IMR-90 (cell line): ENCODE results near the gene GNAS. TPM values are rescaled to one million over a fixed set of nuclear protein-coding genes. Genes with fewer than 3 reads are reported as not detected.

Source experiments
- ATAC-seq: fragments of 200-7000 bp; cut with Tn5 transposase; 2 replicates; pipeline ENCODE4 v1.9.1; 2020; ENCODE audit warnings: low read depth, mild to moderate bottlenecking, moderate library complexity
- BruUV-seq: library from RNA; stranded (reverse); fragments of 400-500 nt; replicated peaks from 2 replicates; lab custom pipeline; 2021; lab: Mats Ljungman, UMichigan
- CTCF ChIA-PET: fragments of 300-600 bp; formaldehyde crosslinking; extraction: SDS; loops from one replicate; lab custom pipeline; 2021; ENCODE audit warnings: antibody characterized with exemption; lab: Yijun Ruan, JAX
- POLR2A ChIA-PET: fragments of 300-600 bp; sonication (Branson Sonifier 250); formaldehyde crosslinking; loops from one replicate; lab custom pipeline; 2022; ENCODE audit warnings: antibody characterized with exemption; ENCODE audit not compliant: unreplicated experiment; lab: Charles Lee
- DNase-seq: peaks from one replicate; pipeline ENCODE4 v3.0.0; 2013
- H2AFZ ChIP-seq: replicated peaks from 2 replicates; pipeline ENCODE3; 2013; ENCODE audit warnings: low read length, mild to moderate bottlenecking; ENCODE audit not compliant: poor library complexity
- H2AK5ac ChIP-seq: 2 replicates; pipeline ENCODE4 v1.6.1; 2013; ENCODE audit warnings: low read depth, low read length, inconsistent platforms
- H2AK9ac ChIP-seq: replicated peaks from 2 replicates; pipeline ENCODE3; 2013; ENCODE audit warnings: mild to moderate bottlenecking, low read depth, low read length, moderate library complexity; ENCODE audit not compliant: poor library complexity
- H2BK120ac ChIP-seq: 2 replicates; pipeline ENCODE4 v1.6.1; 2013; ENCODE audit warnings: low read depth, low read length, inconsistent platforms
- H2BK15ac ChIP-seq: 3 replicates; pipeline ENCODE4 v1.6.1; 2013; ENCODE audit warnings: low read depth, low read length, inconsistent platforms
- H2BK20ac ChIP-seq: 2 replicates; pipeline ENCODE4 v1.6.1; 2013; ENCODE audit warnings: low read depth, mild to moderate bottlenecking, inconsistent platforms, low read length, moderate library complexity
- H2BK5ac ChIP-seq: 2 replicates; pipeline ENCODE4 v1.6.1; 2013; ENCODE audit warnings: mild to moderate bottlenecking, low read depth, low read length, inconsistent platforms; ENCODE audit not compliant: poor library complexity, severe bottlenecking
- H3K14ac ChIP-seq: replicated peaks from 2 replicates; pipeline ENCODE4 v1.6.1; 2013; ENCODE audit warnings: low read depth, low read length, inconsistent platforms
- H3K18ac ChIP-seq: 2 replicates; pipeline ENCODE4 v1.6.1; 2013; ENCODE audit warnings: low read depth, low read length, control low read depth
- H3K23ac ChIP-seq: 2 replicates; pipeline ENCODE4 v1.6.1; 2013; ENCODE audit warnings: low read depth, low read length, inconsistent platforms
- H3K27ac ChIP-seq: 2 replicates; pipeline ENCODE4 v1.5.1; 2013; ENCODE audit warnings: mild to moderate bottlenecking, control low read depth, low read length; ENCODE audit not compliant: insufficient read depth
- H3K27me3 ChIP-seq: 2 replicates; pipeline ENCODE4 v1.6.1; 2013; ENCODE audit warnings: low read length; ENCODE audit not compliant: control insufficient read depth, insufficient read depth
- H3K36me3 ChIP-seq: 2 replicates; pipeline ENCODE4 v1.6.1; 2013; ENCODE audit warnings: low read length, mixed read lengths; ENCODE audit not compliant: control insufficient read depth, insufficient read depth
- H3K4ac ChIP-seq: 2 replicates; pipeline ENCODE4 v1.6.1; 2013; ENCODE audit warnings: low read depth, low read length, inconsistent platforms
- H3K4me1 ChIP-seq: 2 replicates; pipeline ENCODE4 v1.6.1; 2013; ENCODE audit warnings: low read length, mixed read lengths; ENCODE audit not compliant: control insufficient read depth, insufficient read depth
- H3K4me2 ChIP-seq: 2 replicates; pipeline ENCODE4 v1.6.1; 2013; ENCODE audit warnings: low read depth, mild to moderate bottlenecking, control low read depth, low read length, moderate library complexity
- H3K4me3 ChIP-seq: 2 replicates; pipeline ENCODE4 v1.5.1; 2013; ENCODE audit warnings: low read depth, mild to moderate bottlenecking, control low read depth, low read length, moderate library complexity; ENCODE audit not compliant: insufficient read depth
- H3K56ac ChIP-seq: 2 replicates; pipeline ENCODE4 v1.6.1; 2013; ENCODE audit warnings: low read length, inconsistent platforms; ENCODE audit not compliant: insufficient read depth; ENCODE audit errors: extremely low read depth
- H3K79me1 ChIP-seq, 2 experiments: 2 replicates each; pipeline ENCODE4 v1.6.1; 2013; ENCODE audit warnings: low read length in 2 of 2, inconsistent platforms in 1 of 2, low read depth in 1 of 2
- H3K9ac ChIP-seq: 2 replicates; pipeline ENCODE4 v1.6.1; 2013; ENCODE audit warnings: low read depth, low read length, control low read depth
- H3K9me1 ChIP-seq: 2 replicates; pipeline ENCODE4 v1.6.1; 2013; ENCODE audit warnings: low read length, inconsistent platforms; ENCODE audit not compliant: insufficient read depth
- H3K9me3 ChIP-seq: 2 replicates; pipeline ENCODE4 v1.6.1; 2013; ENCODE audit warnings: low read length; ENCODE audit not compliant: control insufficient read depth, insufficient read depth
- H4K20me1 ChIP-seq: 2 replicates; pipeline ENCODE4 v1.6.1; 2013; ENCODE audit warnings: low read length, inconsistent platforms; ENCODE audit not compliant: insufficient read depth
- H4K5ac ChIP-seq: 2 replicates; pipeline ENCODE4 v1.6.1; 2013; ENCODE audit warnings: mild to moderate bottlenecking, low read depth, low read length, control low read depth
- H4K8ac ChIP-seq, 2 experiments: 2 replicates each; pipeline ENCODE4 v1.6.1; 2013; ENCODE audit warnings: low read depth in 2 of 2, low read length in 2 of 2, control low read depth in 1 of 2, inconsistent platforms in 1 of 2
- H4K91ac ChIP-seq: 2 replicates; pipeline ENCODE4 v1.6.1; 2013; ENCODE audit warnings: low read depth, low read length, inconsistent platforms; ENCODE audit not compliant: insufficient read depth
- BHLHE40 ChIP-seq: fragments of 150-350 bp; IDR thresholded peaks from 2 replicates; pipeline ENCODE4 v1.6.1; 2016; ENCODE audit warnings: mild to moderate bottlenecking, low read depth, low read length
- CEBPB ChIP-seq: IDR thresholded peaks from 2 replicates; pipeline ENCODE4 v1.6.1; 2012; ENCODE audit warnings: low read depth, low read length, improper control_type of control experiment
- CHD1 ChIP-seq: IDR thresholded peaks from 2 replicates; pipeline ENCODE4 v1.6.1; 2012; ENCODE audit warnings: low read depth, low read length, improper control_type of control experiment
- CTCF ChIP-seq: conservative IDR thresholded peaks from 2 replicates; pipeline ENCODE4 v1.5.1; 2012; ENCODE audit warnings: mild to moderate bottlenecking, low read depth, low read length, improper control_type of control experiment
- ELK1 ChIP-seq: fragments of 150-350 bp; IDR thresholded peaks from 2 replicates; pipeline ENCODE4 v1.6.1; 2016; ENCODE audit warnings: low read depth, mild to moderate bottlenecking, low read length, moderate library complexity, borderline replicate concordance
- FOS ChIP-seq: fragments of 150-350 bp; IDR thresholded peaks from 2 replicates; pipeline ENCODE4 v1.6.1; 2016; ENCODE audit warnings: low read depth, low read length
- MAFK ChIP-seq: IDR thresholded peaks from 2 replicates; pipeline ENCODE4 v1.6.1; 2012; ENCODE audit warnings: low read depth, low read length, improper control_type of control experiment
- MAZ ChIP-seq: IDR thresholded peaks from 2 replicates; pipeline ENCODE4 v1.6.1; 2012; ENCODE audit warnings: low read depth, mild to moderate bottlenecking, low read length, improper control_type of control experiment, moderate library complexity, borderline replicate concordance
- MXI1 ChIP-seq: IDR thresholded peaks from 2 replicates; pipeline ENCODE4 v1.6.1; 2012; ENCODE audit warnings: low read depth, mild to moderate bottlenecking, low read length, moderate library complexity, borderline replicate concordance
- NFE2L2 ChIP-seq: fragments of 150-350 bp; IDR thresholded peaks from 2 replicates; pipeline ENCODE4 v1.6.1; 2016; ENCODE audit warnings: low read depth, mild to moderate bottlenecking, low read length
- POLR2A ChIP-seq: IDR thresholded peaks from 2 replicates; pipeline ENCODE4 v1.6.1; 2012; ENCODE audit warnings: mild to moderate bottlenecking, low read depth, low read length
- RAD21 ChIP-seq: IDR thresholded peaks from 2 replicates; pipeline ENCODE4 v1.6.1; 2012; ENCODE audit warnings: low read length, improper control_type of control experiment
- RCOR1 ChIP-seq: IDR thresholded peaks from 2 replicates; pipeline ENCODE4 v1.6.1; 2012; ENCODE audit warnings: mild to moderate bottlenecking, low read length, improper control_type of control experiment; ENCODE audit not compliant: insufficient replicate concordance
- RFX5 ChIP-seq: IDR thresholded peaks from 2 replicates; pipeline ENCODE4 v1.8.0; 2012; ENCODE audit warnings: low read depth, mild to moderate bottlenecking, low read length, moderate library complexity
- WGBS, 2 experiments: methylation state at CpG; one replicate each; pipeline versions ENCODE4 v1.1.5 to v1.1.7; 2013; ENCODE audit warnings: missing lambda C conversion rate in 2 of 2; ENCODE audit not compliant: insufficient read length in 1 of 2; ENCODE audit errors: extremely low coverage in 2 of 2; 5-methylcytosine and 5-hydroxymethylcytosine counted together
- dilution Hi-C: fragments of 300-500 bp; cut with HindIII; formaldehyde crosslinking; loops from one replicate; pipeline ENCODE4 v1.14.3; 2018; ENCODE audit warnings: low sequenced_read_pairs; ENCODE audit not compliant: unreplicated experiment
- in situ Hi-C: fragments of 300-500 bp; cut with MboI; formaldehyde crosslinking; loops from 3 replicates; pipeline ENCODE4 v1.14.3; 2019; ENCODE audit warnings: low sequenced_read_pairs, inconsistent platforms, mixed read lengths
- intact Hi-C: fragments of 100-400 bp; cut with micrococcal nuclease; formaldehyde crosslinking; loops from 2 replicates; pipeline ENCODE4 v1.10.0; 2022
- polyA plus RNA-seq, 3 experiments: library from polyadenylated mRNA; depleted of rRNA; stranded (reverse); fragments of >200 nt; gene quantifications; 2 replicates each; pipeline ENCODE4 v1.2.3, GENCODE V29; 2012; ENCODE audit warnings: low replicate concordance in 1 of 3
- total RNA-seq: library from RNA; depleted of rRNA; stranded (reverse); fragments of >200 nt; gene quantifications from 2 replicates; pipeline ENCODE4 v1.2.3, GENCODE V29; 2012
- TF ChIP-seq, protein P1 (sequence below): fragments of 150-350 bp; IDR thresholded peaks from 2 replicates; pipeline ENCODE4 v1.6.1; 2017; ENCODE audit warnings: mild to moderate bottlenecking, antibody characterized with exemption, low read length, low read depth

Gene GNAS
- total and polyA plus RNA-seq, 2 of the 4 experiments (the other 2 are of a cell fraction), result 397 to 1,356 TPM

DNA sequence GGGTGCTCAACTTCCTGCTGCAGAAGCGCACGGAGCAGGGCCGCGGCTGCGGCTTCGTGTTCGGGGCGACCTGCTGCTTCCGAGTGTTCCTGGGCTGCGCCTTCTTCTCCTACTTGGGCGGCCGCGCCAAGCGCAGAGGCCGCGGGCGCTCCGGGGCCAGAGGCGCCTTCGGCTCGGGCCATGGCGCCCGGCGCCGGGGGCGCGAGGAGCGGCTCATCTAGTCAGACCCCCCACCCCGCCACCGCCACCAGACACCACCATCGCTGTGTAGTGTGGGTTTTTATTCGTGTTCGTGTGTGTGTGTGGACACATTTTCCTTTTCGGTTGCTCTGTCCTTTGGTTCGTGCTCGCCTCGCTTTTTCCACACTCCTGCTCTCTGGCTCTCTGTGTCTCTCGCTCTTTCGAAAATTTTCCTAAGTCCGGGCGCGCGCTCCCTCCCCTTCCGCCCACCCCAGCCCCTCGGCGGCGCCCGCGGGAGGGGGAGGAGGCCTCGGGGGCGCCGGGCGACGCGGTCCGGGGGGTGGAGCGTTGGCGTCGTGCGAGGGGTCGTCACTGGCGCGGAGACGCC lies 38.1 kb downstream of the GNAS start:
- Histone ChIP-seq H4K20me1 (peaks cover 29% of the 10 kb centered on the region), H3K79me1 (peaks cover 0 to 15% of the 10 kb centered on the region in 2 experiments; a peak in 2 of 4 replicates), H3K23ac (peak overlapping the region; percentile 98), H2BK120ac (peak overlapping the region; percentile 65; the same call in 1 of the 2 replicates), H3K4me3 (peak overlapping the region; percentile 100), H3K27me3 (peaks cover 2% of the 10 kb centered on the region; the same call in 1 of the 2 replicates), H2BK15ac (no peak overlapping the region), H4K8ac (peak overlapping the region; percentile 30 to 89), H4K91ac (peak overlapping the region; percentile 72), H2AK9ac (peak overlapping the region; percentile 62), H2AK5ac (peak overlapping the region; percentile 71; the same call in 1 of the 2 replicates), H3K27ac (peak overlapping the region; percentile 91), H3K56ac (peak overlapping the region; percentile 82), H2AFZ (peak overlapping the region; percentile 92), H3K9me1 (no peaks in the 10 kb centered on the region), H3K4me2 (peak overlapping the region; percentile 92), H2BK5ac (peak overlapping the region; percentile 75), H3K9me3 (no peaks in the 10 kb centered on the region), H3K9ac (peak overlapping the region; percentile 98), H4K5ac (peak overlapping the region; percentile 66), H3K4ac (peak overlapping the region; percentile 97), H3K14ac (peak overlapping the region; percentile 91), H2BK20ac (no peak overlapping the region; the same call in 1 of the 2 replicates), H3K18ac (peak overlapping the region; percentile 86), H3K36me3 (no peaks in the 10 kb centered on the region), H3K4me1 (peaks cover 3% of the 10 kb centered on the region)
- in situ Hi-C loops, result no loop called here
- DNase-seq, result peak; percentile 77
- WGBS, 2 experiments, result 1% methylated on average over 16 of the region's 64 CpGs; no CpG with 5 or more reads in 1 of the 2 experiments
- peak; percentile 64 for ATAC-seq
- dilution Hi-C loops, result no loop called here
- ChIA-PET CTCF (no interaction called here), POLR2A (no interaction called here)
- intact Hi-C loops, result loop anchor here (5.0 kb wide), 1 partner anchor 142 kb away; the partner anchor contains the start of gene ATP5F1E
- no TSS peak for BruUV-seq
- TF ChIP-seq MAFK (no peak), POLR2A (0 out of 2 replicates have a peak, but pooled peaks have one; percentile 12), ELK1 (no peak), FOS (no peak), RFX5 (no peak), CEBPB (no peak), RCOR1 (no peak), NFE2L2 (no peak), MAZ (peak; percentile 90), CHD1 (no peak), RAD21 (no peak), BHLHE40 (no peak), MXI1 (peak; percentile 7; the same call in 1 of the 2 replicates), CTCF (no peak)
- TF ChIP-seq, protein P1, sequence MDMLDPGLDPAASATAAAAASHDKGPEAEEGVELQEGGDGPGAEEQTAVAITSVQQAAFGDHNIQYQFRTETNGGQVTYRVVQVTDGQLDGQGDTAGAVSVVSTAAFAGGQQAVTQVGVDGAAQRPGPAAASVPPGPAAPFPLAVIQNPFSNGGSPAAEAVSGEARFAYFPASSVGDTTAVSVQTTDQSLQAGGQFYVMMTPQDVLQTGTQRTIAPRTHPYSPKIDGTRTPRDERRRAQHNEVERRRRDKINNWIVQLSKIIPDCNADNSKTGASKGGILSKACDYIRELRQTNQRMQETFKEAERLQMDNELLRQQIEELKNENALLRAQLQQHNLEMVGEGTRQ, result no peak
